Ishikawa (cell line): Measurements from ENCODE around the gene TRIOBP.

Experiments
- CEBPB ChIP-seq: IDR thresholded peaks from 2 replicates; pipeline ENCODE4 v1.6.1; 2012
- CREB1 ChIP-seq: IDR thresholded peaks from 2 replicates; pipeline ENCODE4 v1.6.1; 2012; ENCODE audit warnings: low read depth
- EP300 ChIP-seq: IDR thresholded peaks from 2 replicates; pipeline ENCODE4 v1.6.1; 2012; ENCODE audit warnings: borderline replicate concordance
- FOXM1 ChIP-seq: IDR thresholded peaks from 2 replicates; pipeline ENCODE4 v1.6.1; 2012; ENCODE audit warnings: low read depth, borderline replicate concordance
- NFIC ChIP-seq: IDR thresholded peaks from 2 replicates; pipeline ENCODE4 v1.6.1; 2012
- RAD21 ChIP-seq: IDR thresholded peaks from 2 replicates; pipeline ENCODE4 v1.6.1; 2012; ENCODE audit warnings: low read depth
- REST ChIP-seq: IDR thresholded peaks from 2 replicates; pipeline ENCODE4 v1.6.1; 2012; ENCODE audit warnings: low read depth, mild to moderate bottlenecking
- TAF1 ChIP-seq: IDR thresholded peaks from 2 replicates; pipeline ENCODE4 v1.6.1; 2012; ENCODE audit warnings: low read depth, mild to moderate bottlenecking
- YY1 ChIP-seq: IDR thresholded peaks from 2 replicates; pipeline ENCODE4 v1.6.1; 2012; ENCODE audit warnings: low read depth
- ZBTB7A ChIP-seq: IDR thresholded peaks from 2 replicates; pipeline ENCODE4 v1.6.1; 2012; ENCODE audit warnings: low read depth
- TF ChIP-seq, protein P1 (sequence below): IDR thresholded peaks from 2 replicates; pipeline ENCODE4 v1.6.1; 2012

GRCh38 chr22:37768273-37768672 lies 71.4 kb downstream of the TRIOBP start:
- TF ChIP-seq TAF1 (no peak), CREB1 (no peak), EP300 (no peak), RAD21 (peak; percentile 11; the same call in 1 of the 2 replicates), FOXM1 (no peak), NFIC (no peak), ZBTB7A (no peak), YY1 (no peak), REST (no peak), CEBPB (no peak)
- TF ChIP-seq, protein P1, sequence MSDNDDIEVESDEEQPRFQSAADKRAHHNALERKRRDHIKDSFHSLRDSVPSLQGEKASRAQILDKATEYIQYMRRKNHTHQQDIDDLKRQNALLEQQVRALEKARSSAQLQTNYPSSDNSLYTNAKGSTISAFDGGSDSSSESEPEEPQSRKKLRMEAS, result no peak
